Esophagus squamous epithelium (tissue), 4 donors: ENCODE measurements around the gene SCG2.

Experiments
- CTCF ChIP-seq, 6 experiments: fragments of 450-650 bp in 4 of 6; fragments of 200-600 bp in 2 of 6; sonication (generic) in 2 of 6; IDR thresholded peaks; one replicate each; pipeline ENCODE4 v1.5.1; 2016 to 2019; ENCODE audit warnings: antibody characterized with exemption in 6 of 6, mild to moderate bottlenecking in 4 of 6, moderate library complexity in 4 of 6
- POLR2A ChIP-seq, 4 donors: fragments of 450-650 bp; IDR thresholded peaks; one replicate each; pipeline ENCODE4 v1.6.1; 2017; ENCODE audit warnings: antibody characterized with exemption in 4 of 4, mild to moderate bottlenecking in 4 of 4, moderate library complexity in 3 of 4

DNA sequence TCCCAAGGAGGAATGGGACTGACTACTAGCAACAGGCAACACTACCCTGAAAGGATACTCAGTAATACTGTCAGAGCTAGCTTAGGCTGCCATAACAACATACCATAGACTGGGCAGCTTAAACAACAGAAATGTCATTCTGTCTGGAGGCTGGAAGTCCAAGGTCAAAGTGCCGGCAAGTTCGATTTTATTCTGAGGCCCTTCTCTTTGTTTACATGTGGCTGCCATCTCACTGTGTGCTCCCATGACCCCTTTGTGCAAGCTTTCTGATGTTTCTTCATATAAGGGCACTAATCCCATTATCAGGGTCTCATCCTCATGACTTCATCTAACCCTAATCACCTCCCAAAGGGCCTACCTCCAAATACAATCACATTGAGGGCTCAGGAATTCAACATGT lies 30.7 kb upstream of the SCG2 start:
- TF ChIP-seq CTCF (IDR thresholded peaks at IDR 0.05) = no peak
- TF ChIP-seq POLR2A (IDR thresholded peaks at IDR 0.05) = no peak
